Inflammatory macrophage (primary cell): Measurements from ENCODE around the gene GPBAR1.

Experiments
- DNase-seq, 2 donors: peaks; one replicate each; pipeline ENCODE4 v3.0.0-alpha.2; 2020 to 2022

The GPBAR1 gene

DNA sequence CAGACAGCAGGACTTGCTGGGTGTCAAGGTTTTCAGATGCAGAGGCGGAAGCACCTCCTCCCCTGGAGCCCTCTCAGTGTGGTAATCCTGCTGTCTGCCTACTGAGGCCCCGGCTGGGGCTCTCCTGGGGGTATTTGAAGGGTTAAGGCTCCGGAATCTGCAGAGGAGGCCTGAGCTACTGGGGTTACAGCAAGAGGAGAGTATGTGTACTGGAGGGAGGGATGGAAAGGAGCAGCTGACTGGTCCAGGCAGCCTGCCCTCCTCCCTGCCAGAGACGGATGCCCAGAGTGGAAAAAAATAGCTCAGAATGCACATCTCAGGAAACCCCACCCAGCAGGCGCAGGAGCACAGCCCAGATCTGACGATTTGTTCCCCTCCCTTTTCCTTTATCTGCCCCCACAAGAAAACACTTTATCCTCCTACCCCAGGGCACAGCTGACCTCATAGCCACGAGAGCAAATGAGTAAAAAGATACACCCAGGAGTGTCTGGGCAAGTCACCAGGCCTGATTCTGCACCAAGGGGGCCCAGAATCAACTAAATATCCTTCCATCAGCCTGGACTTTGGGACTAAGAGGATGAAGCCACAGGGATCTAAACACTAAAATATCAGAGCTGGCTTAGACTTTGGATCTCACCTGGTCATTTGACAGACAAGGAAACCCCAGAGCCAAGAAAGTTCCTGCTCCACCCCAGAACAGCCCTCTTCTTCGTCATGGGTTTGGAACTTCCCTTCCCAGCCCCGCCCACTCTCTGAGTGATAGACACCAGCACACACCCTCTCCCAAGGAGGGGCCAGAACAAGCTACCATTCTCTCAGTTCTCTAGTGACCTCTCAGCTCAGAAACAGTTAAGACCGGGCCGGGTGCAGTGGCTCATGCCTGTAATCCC lies 26.0 kb downstream of the GPBAR1 start:
- peak; percentile 91 to 95 for DNase-seq

DNA sequence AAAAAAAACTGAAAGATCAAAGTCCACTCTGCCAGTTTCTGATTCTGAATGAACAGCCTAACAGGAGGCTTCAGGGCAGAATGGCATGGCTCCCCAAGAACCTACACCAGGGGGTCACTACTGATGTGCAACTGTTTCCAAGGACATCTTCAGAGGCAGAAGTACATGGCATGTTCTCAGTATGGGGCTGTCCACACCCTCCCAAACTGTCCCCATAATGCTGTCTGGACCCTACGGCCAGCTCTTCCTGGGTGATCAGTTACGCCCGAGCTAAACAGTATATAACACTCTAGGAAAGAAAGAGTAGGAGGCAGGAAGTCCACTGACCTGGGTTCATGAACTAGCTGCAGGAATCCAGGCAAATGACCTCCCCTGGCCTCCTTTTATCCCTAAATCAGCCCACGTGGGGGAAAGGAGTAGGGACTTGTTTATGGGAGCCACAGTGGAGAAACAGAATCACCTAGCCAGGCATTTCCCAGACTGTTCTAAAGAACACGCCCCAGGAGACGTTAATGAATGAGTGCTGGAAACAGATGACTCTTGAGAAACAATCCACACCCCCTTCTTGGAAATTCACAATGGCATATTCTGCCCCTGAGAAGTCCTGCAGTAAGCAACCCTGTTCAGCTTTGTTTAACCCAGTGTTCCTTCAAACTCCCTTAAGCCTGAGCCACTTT lies 29.0 kb downstream of the GPBAR1 start:
- DNase-seq = no peak

- peak in 1 of 2 donors; percentile 43 for DNase-seq
These were observed 29.8 kb downstream of the GPBAR1 start for GRCh38 chr2:218290316-218291261.

- DNase-seq = peak; percentile 72 to 76
These were observed 30.7 kb downstream of the GPBAR1 start for GRCh38 chr2:218291318-218292047.

DNA sequence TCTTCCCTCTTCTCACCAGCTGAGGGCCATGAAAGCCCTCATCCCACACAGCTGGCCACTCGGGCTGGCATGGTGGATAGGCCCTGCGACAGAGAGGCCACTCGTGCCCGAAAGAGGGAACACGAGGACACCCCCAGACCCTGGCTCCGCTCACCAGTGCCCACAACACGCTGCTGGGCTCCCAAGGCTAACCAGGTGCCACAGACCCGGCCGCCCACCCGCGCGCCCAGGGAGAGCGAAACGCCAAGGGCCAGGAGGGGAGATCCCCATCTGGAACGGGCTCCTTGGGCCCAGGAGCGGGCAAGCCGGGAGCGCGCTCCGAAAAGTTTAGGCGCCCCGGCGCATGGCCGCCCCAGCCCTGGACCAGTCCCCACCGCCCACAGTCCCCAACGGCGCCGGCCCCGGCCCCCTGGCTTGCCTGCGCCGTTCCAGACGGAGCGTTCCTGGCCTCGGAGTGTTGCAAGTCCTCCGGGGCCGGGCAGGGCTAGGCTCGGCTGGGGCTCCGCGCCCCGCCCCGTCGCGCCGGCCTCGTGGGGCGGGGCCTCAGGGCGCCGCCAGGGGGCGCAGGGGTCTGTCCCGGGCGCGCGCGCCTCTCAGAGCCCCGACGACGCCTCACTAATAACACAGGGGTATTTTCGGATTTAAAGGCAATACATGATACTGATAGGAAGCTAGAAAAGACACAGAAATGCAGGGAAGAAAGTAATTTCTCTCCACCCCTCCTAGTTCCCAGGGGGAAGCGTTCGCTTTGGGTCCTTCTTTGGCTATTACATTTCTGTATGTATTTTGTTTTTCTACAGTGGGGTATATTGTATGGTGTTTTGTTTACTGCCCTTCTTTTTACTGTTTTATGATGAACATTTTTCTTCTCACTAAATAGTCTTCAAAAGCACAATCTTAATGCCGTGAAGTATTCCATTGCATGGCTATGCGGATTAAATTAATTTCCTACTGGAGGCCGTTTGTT lies 31.5 kb downstream of the GPBAR1 start, which contains the start of gene TMBIM1:
Gene TMBIM1 (minus strand): TSS at position 456 of the 967 bp plus-strand sequence. CDS start 10,362 bp downstream, outside the sequence.
- DNase-seq = peak; percentile 79 to 88

DNA sequence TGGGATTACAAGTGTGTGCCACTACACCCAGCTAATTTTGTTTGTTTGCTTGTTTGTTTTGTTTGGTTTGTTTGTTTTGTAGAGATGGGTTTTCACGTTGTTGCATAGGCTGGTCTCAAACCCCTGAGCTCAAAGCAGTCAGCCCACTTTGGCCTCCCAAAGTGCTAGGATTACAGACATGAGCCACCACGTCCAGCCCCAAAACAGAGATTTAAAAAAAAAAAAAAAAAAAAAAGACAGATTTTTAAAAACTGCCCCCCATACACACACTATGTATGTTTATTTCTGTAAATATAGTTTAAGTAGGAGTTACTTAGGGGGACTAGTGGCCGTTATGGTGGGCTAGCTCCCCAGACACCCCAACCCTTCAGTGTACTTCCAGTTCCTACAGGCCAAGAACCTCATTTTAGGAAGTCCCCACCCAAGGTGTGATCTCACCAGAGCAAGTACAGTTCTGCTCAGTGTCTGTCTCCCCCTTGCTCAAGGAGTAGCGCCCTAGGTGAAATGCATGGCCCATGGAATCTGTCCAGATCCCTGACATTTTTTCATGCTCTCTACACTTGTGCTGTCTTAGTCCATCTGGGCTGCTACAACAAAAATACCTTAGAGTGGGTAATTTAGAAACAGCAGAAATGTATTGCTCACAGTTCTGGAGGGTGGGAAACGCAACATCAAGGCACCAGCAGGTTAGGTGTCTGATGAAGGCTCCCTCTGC lies 33.1 kb downstream of the GPBAR1 start:
- peak; percentile 65 to 77 for DNase-seq

- DNase-seq = peak; percentile 40 to 57
These were observed 33.7 kb downstream of the GPBAR1 start for GRCh38 chr2:218294430-218295022.

DNA sequence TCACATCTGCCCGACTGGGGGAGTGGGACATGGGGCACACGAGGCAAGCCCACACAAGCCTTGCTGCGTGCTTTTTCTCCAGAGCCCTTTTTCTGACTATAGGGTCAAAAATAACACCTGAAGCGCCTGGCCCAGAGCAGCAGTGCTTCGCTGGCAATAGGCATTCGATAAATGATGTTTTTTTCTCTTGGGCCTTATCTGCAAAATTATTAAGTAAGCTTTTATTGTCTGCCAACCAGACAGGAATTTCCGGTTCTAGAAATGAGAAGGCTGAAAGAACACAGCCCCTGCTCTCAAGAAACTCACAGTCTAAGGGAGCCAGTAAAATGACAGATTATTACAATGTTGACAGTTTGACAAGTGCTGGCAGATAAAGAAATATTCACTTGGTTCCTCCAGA lies 34.2 kb downstream of the GPBAR1 start:
- DNase-seq = no peak

- no peak for DNase-seq
These were observed 35.4 kb downstream of the GPBAR1 start for GRCh38 chr2:218296200-218296599.

DNA sequence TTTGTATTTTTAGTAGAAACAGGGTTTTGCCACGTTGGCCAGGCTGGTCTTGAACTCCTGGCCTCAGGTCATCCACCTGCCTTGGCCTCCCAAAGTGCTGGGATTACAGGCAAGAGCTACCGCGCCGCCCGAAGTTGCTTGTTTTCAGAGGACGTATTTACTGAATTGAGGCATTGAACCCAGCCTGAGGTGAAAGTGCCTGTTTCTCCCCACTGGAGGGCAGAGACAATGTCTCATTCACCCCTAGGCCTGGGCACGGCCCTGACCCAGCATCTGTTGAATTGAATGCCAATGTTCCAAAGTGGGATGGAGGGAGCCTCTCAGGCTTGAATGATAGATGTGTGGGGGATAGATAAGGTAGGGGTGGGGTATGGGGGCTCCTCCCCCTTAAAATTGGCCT lies 36.0 kb downstream of the GPBAR1 start:
- no peak for DNase-seq

- no peak for DNase-seq
These were observed 37.6 kb downstream of the GPBAR1 start for GRCh38 chr2:218298314-218298875.

- peak; percentile 22 to 66 for DNase-seq
These were observed 39.3 kb downstream of the GPBAR1 start for GRCh38 chr2:218300141-218300540.

DNA sequence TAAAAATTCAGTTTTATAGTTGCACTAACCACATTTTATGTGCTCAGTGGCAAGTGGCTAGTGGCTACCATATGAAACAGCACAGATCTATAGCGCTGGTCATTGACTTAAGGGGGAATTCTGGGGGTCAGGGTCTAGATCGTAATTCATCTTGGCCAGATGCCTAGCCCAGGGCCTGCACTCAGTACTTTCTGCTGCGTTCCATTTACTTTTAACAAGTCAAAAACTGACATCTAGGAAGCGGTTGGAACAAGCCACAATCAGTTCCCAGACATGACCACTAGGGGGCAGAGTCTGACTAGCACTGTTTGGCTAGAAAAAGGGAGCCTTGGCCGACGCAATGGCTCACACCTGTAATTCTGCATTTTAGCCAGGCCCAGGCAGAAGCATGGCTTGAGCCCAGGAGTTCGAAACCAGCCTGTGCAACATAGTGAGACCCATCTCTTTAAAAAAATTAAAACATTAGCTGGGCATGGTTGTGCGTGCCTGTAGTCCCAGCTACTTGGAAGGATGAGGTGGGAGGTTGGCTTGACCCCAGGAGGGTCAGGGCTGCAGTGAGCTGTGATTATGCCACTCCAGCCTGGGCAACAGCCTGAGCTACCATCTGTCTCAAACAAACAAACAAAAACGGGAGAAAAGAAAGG lies 40.5 kb downstream of the GPBAR1 start:
- DNase-seq = peak; percentile 91 to 92

DNA sequence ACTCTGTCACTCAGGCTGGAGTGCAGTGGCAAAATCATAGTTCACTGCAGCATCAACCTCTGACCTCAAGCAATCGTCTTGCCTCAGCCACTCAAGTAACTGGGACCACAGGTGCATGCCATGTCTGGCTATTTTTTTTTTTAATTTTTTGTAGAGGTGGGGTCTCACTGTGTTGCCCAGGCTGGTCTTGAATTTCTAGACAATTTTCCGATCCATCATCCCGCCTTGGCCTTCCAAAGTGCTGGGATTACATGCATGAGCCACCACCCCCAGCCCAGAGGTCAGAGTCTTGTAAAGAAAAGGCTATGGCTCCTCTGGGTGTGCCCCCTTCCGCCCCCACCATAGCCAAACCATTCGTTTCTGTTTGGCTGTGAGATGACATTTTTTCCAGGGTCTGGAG lies 44.6 kb downstream of the GPBAR1 start:
- DNase-seq = no peak

DNA sequence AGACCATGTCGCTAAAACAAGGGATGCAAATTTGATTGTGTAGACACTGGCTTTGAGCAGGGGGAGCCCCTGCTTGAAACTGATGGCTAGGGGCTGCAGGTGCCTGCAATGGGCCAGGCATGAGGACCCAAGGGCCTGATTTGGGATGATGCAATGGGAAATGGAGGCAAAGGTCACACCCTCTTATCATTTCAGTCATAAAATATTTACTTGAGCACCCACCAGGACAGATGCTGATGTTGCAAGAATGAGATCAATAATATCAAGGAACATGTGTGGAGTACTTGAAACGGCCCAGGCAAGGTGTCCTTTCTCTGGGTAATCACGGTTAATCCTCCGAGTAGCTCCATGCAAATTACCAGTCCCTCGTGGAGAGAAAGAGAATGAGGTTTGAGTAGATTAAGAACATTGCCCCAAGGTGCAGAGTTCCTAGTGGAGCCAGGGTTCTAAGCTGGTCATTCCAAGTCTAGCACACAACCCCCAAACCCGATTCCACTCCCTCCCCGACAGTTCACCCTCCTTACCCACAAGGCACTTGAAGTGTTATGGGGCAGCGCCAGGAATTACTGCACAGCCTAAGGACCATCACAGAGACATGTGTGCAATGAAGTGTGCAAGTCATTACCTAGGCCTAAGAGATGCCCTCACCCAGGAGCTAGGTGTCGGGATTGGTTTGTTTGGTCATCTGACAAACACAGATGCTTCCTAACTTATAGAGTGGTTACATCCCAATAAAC lies 45.5 kb downstream of the GPBAR1 start:
- DNase-seq = no peak

- no peak for DNase-seq
These were observed 46.7 kb downstream of the GPBAR1 start for GRCh38 chr2:218307415-218308090.

DNA sequence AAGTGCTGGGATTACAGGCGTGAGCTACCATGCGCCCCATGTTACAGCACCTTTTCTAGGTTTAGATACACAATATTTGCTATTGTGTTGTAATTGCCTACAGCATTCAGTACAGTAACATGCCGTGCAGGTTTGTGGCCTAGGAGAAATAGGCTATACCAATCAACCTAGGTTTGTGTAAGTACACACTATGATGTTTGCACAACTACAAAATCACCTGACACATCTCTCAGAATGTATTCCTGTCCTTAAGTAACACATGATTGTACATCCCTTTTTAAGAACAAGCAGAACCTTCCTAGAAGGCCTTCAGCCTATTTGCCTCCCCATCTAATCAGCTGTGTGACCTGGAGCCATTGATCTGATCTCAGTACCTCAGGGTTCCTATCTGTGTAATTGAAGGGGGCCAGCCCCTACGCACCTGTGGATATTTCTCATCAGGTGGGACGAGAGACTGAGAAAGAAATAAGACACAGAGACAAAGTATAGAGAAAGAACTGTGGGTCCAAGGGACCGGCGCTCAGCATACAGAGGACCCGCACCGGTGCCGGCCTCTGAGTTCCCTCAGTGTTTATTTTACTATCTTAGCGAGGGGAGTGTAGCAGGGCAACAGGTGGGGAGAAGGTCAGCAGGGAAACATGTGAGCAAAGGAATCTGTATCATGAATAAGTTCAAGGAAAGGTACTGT lies 50.2 kb downstream of the GPBAR1 start:
- peak; percentile 44 to 47 for DNase-seq
